ENCODE data around the gene PTPRA. TPM values are rescaled to one million over a fixed set of nuclear protein-coding genes. Genes with fewer than 3 reads are reported as not detected.

Gene PTPRA
- total and polyA plus RNA-seq, 9 of the 15 experiments (the other 6 are each of a cell fraction or from before 2014, with no cell fraction given): 3.4 to 80.5 (median 28.0) TPM

DNA sequence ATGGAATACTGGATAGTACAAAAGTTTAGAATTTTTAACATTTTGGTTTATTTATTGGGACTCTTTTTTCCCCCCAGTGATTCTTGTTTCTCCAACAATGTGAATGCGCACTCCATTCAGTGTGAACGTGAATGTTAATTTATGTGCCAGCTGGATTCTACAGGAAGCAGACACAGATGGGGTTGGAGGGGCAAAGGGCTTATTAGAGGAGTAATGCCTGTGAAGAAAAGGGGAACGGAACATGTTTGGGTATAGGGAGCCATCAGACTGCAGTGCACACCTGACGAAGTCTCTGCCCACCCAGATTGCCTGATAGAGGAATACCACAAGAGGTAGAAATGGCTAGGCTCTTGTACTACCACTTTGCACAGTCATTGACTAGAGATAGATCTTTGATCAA is 48.2 kb downstream of the PTPRA start:
- Histone ChIP-seq H3K9ac (ENCODE audit: insufficient read depth in 1 of 2, low read depth in 2 of 2, low read length in 2 of 2) (no peak overlapping the region), H3K9me1 (ENCODE audit: control insufficient read depth, insufficient read depth, low read length) (no peaks in the 10 kb centered on the region), H3K79me2 (ENCODE audit: control insufficient read depth, insufficient read depth, low read length) (peaks cover 21% of the 10 kb centered on the region), H4K20me1 (replicated peaks; ENCODE audit: control insufficient read depth, insufficient read depth, low read length) (peaks cover 7% of the 10 kb centered on the region; the same call in 1 of the 2 replicates), H3K9me3 (replicated peaks; ENCODE audit: control insufficient read depth, insufficient read depth, low read depth, low read length) (no peaks in the 10 kb centered on the region), H3K4me2 (ENCODE audit: insufficient read depth, low read length) (no peak overlapping the region), H3K36me3 (ENCODE audit: control insufficient read depth, insufficient read depth, low read length) (peaks cover 14% of the 10 kb centered on the region; the same call in 2 of the 3 replicates), H3K27ac (ENCODE audit: extremely low read depth, low read depth, low read length) (no peak overlapping the region), H3K27me3 (ENCODE audit: control insufficient read depth in 2 of 2, insufficient read depth in 2 of 2, low read length in 2 of 2) (no peaks in the 10 kb centered on the region), H3K4me3 (no peak overlapping the region), H2AFZ (ENCODE audit: low read depth, low read length) (no peak overlapping the region), H3K4me1 (replicated peaks in 1 of 2; ENCODE audit: control insufficient read depth in 2 of 2, insufficient read depth in 2 of 2, low read length in 2 of 2) (no peaks in the 10 kb centered on the region)
- in situ Hi-C loops (cut with MboI) (no loop called here), intact Hi-C loops (cut with micrococcal nuclease) (no loop called here)
- ATAC-seq (no peak), DNase-seq (ENCODE audit: extremely low read depth in 1 of 4, low spot score in 3 of 4) (no peak), FAIRE-seq (no peak)
- 100% methylated on average over 2 of the region's 4 CpGs for WGBS (ENCODE audit: insufficient coverage, low coverage, missing lambda C conversion rate)
- BruUV-seq (replicated peaks): no TSS peak
- CTCF ChIA-PET (ENCODE audit: low intra/inter-chr PET ratio): no interaction called here
- POLR2A ChIA-PET: no interaction called here
- TF ChIP-seq ETS2 (tag; IDR thresholded peaks at IDR 0.05; ENCODE audit: borderline replicate concordance, poor library complexity, severe bottlenecking) (no peak), NONO (IDR thresholded peaks at IDR 0.05; ENCODE audit: low read depth in 2 of 2, low read length in 1 of 2) (no peak), SMARCE1 (IDR thresholded peaks at IDR 0.05) (no peak), ZNF212 (CRISPR knock-in tag; IDR thresholded peaks at IDR 0.05) (no peak), NR2C2 (CRISPR knock-in tag; IDR thresholded peaks at IDR 0.05) (no peak), NR2C2 (tag; IDR thresholded peaks at IDR 0.05) (no peak), ZBTB8A (IDR thresholded peaks at IDR 0.05; ENCODE audit: partially characterized antibody) (no peak), BCOR (IDR thresholded peaks at IDR 0.05) (no peak), OTX1 (CRISPR knock-in tag; IDR thresholded peaks at IDR 0.05) (no peak), CHD2 (IDR thresholded peaks at IDR 0.05; ENCODE audit: low read depth, low read length) (no peak), POLR2AphosphoS5 (IDR thresholded peaks at IDR 0.05; ENCODE audit: control insufficient read depth, insufficient read depth, low read depth, low read length) (no peak), CBX3 (IDR thresholded peaks at IDR 0.05; ENCODE audit: borderline replicate concordance in 1 of 2, low read length in 2 of 2) (no peak)
- TF ChIP-seq, protein P1, sequence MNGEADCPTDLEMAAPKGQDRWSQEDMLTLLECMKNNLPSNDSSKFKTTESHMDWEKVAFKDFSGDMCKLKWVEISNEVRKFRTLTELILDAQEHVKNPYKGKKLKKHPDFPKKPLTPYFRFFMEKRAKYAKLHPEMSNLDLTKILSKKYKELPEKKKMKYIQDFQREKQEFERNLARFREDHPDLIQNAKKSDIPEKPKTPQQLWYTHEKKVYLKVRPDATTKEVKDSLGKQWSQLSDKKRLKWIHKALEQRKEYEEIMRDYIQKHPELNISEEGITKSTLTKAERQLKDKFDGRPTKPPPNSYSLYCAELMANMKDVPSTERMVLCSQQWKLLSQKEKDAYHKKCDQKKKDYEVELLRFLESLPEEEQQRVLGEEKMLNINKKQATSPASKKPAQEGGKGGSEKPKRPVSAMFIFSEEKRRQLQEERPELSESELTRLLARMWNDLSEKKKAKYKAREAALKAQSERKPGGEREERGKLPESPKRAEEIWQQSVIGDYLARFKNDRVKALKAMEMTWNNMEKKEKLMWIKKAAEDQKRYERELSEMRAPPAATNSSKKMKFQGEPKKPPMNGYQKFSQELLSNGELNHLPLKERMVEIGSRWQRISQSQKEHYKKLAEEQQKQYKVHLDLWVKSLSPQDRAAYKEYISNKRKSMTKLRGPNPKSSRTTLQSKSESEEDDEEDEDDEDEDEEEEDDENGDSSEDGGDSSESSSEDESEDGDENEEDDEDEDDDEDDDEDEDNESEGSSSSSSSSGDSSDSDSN (IDR thresholded peaks at IDR 0.05; ENCODE audit: borderline replicate concordance in 1 of 2, low read depth in 2 of 2, low read length in 2 of 2): no peak
- TF ChIP-seq, protein P2, sequence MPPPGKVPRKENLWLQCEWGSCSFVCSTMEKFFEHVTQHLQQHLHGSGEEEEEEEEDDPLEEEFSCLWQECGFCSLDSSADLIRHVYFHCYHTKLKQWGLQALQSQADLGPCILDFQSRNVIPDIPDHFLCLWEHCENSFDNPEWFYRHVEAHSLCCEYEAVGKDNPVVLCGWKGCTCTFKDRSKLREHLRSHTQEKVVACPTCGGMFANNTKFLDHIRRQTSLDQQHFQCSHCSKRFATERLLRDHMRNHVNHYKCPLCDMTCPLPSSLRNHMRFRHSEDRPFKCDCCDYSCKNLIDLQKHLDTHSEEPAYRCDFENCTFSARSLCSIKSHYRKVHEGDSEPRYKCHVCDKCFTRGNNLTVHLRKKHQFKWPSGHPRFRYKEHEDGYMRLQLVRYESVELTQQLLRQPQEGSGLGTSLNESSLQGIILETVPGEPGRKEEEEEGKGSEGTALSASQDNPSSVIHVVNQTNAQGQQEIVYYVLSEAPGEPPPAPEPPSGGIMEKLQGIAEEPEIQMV (tag; conservative IDR thresholded peaks at IDR 0.05; ENCODE audit: low read depth): no peak
- TF ChIP-seq, protein P3, sequence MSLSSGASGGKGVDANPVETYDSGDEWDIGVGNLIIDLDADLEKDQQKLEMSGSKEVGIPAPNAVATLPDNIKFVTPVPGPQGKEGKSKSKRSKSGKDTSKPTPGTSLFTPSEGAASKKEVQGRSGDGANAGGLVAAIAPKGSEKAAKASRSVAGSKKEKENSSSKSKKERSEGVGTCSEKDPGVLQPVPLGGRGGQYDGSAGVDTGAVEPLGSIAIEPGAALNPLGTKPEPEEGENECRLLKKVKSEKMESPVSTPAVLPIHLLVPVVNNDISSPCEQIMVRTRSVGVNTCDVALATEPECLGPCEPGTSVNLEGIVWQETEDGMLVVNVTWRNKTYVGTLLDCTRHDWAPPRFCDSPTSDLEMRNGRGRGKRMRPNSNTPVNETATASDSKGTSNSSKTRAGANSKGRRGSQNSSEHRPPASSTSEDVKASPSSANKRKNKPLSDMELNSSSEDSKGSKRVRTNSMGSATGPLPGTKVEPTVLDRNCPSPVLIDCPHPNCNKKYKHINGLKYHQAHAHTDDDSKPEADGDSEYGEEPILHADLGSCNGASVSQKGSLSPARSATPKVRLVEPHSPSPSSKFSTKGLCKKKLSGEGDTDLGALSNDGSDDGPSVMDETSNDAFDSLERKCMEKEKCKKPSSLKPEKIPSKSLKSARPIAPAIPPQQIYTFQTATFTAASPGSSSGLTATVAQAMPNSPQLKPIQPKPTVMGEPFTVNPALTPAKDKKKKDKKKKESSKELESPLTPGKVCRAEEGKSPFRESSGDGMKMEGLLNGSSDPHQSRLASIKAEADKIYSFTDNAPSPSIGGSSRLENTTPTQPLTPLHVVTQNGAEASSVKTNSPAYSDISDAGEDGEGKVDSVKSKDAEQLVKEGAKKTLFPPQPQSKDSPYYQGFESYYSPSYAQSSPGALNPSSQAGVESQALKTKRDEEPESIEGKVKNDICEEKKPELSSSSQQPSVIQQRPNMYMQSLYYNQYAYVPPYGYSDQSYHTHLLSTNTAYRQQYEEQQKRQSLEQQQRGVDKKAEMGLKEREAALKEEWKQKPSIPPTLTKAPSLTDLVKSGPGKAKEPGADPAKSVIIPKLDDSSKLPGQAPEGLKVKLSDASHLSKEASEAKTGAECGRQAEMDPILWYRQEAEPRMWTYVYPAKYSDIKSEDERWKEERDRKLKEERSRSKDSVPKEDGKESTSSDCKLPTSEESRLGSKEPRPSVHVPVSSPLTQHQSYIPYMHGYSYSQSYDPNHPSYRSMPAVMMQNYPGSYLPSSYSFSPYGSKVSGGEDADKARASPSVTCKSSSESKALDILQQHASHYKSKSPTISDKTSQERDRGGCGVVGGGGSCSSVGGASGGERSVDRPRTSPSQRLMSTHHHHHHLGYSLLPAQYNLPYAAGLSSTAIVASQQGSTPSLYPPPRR (CRISPR knock-in tag; IDR thresholded peaks at IDR 0.05; ENCODE audit: borderline replicate concordance): no peak

Data from K562 (cell line).